H9 (cell line): Measurements from ENCODE around the gene ILF3. TPM values are rescaled to one million over a fixed set of nuclear protein-coding genes. Genes with fewer than 3 reads are reported as not detected.

Experiments
- DNase-seq: peaks from one replicate; pipeline ENCODE4 v3.0.0-alpha.2; 2017
- H2AFZ ChIP-seq: one replicate; pipeline ENCODE4 v1.6.1; 2013; ENCODE audit warnings: mild to moderate bottlenecking, low read length, control low read depth, moderate library complexity
- H2AK5ac ChIP-seq: 2 replicates; pipeline ENCODE4 v1.6.1; 2013; ENCODE audit warnings: low read length, control low read depth, mixed read lengths; ENCODE audit not compliant: insufficient read length
- H2BK120ac ChIP-seq: one replicate; pipeline ENCODE4 v1.6.1; 2013; ENCODE audit warnings: low read depth, mild to moderate bottlenecking, low read length, control low read depth, inconsistent platforms; ENCODE audit not compliant: poor library complexity, severe bottlenecking
- H2BK12ac ChIP-seq: 2 replicates; pipeline ENCODE4 v1.6.1; 2013; ENCODE audit warnings: low read length, control low read depth, mixed read lengths, low read depth; ENCODE audit not compliant: insufficient read length
- H2BK15ac ChIP-seq: 2 replicates; pipeline ENCODE4 v1.6.1; 2013; ENCODE audit warnings: low read depth, low read length, control low read depth
- H2BK20ac ChIP-seq: one replicate; pipeline ENCODE4 v1.6.1; 2013; ENCODE audit warnings: low read depth, mild to moderate bottlenecking, low read length, control low read depth, inconsistent platforms; ENCODE audit not compliant: poor library complexity, severe bottlenecking
- H2BK5ac ChIP-seq: 2 replicates; pipeline ENCODE4 v1.6.1; 2013; ENCODE audit warnings: low read length, control low read depth, mixed read lengths; ENCODE audit not compliant: insufficient read length
- H3K14ac ChIP-seq: 2 replicates; pipeline ENCODE4 v1.6.1; 2013; ENCODE audit warnings: low read length, control low read depth; ENCODE audit not compliant: insufficient read depth
- H3K18ac ChIP-seq: 2 replicates; pipeline ENCODE4 v1.6.1; 2013; ENCODE audit warnings: low read depth, mild to moderate bottlenecking, mixed read lengths, low read length, control low read depth; ENCODE audit not compliant: insufficient read length
- H3K23ac ChIP-seq: 2 replicates; pipeline ENCODE4 v1.6.1; 2013; ENCODE audit warnings: low read length, control low read depth, mixed read lengths, low read depth; ENCODE audit not compliant: insufficient read length
- H3K23me2 ChIP-seq: 2 replicates; pipeline ENCODE4 v1.6.1; 2013; ENCODE audit warnings: low read depth, mild to moderate bottlenecking, mixed read lengths, low read length, control low read depth; ENCODE audit not compliant: insufficient read length, poor library complexity, severe bottlenecking
- H3K27ac ChIP-seq: 2 replicates; pipeline ENCODE4 v1.5.1; 2013; ENCODE audit warnings: low read length, control low read depth, mixed read lengths, low read depth; ENCODE audit not compliant: insufficient read length
- H3K27me3 ChIP-seq: 2 replicates; pipeline ENCODE4 v1.6.1; 2013; ENCODE audit warnings: low read length, control low read depth, inconsistent platforms; ENCODE audit not compliant: insufficient read depth
- H3K4ac ChIP-seq: 2 replicates; pipeline ENCODE4 v1.6.1; 2013; ENCODE audit warnings: low read depth, mild to moderate bottlenecking, control low read depth, inconsistent platforms, low read length, moderate library complexity
- H3K4me1 ChIP-seq: 2 replicates; pipeline ENCODE4 v1.6.1; 2013; ENCODE audit warnings: low read length, control low read depth, inconsistent platforms; ENCODE audit not compliant: insufficient read depth
- H3K4me2 ChIP-seq: 2 replicates; pipeline ENCODE4 v1.6.1; 2013; ENCODE audit warnings: low read length, control low read depth, mixed read lengths; ENCODE audit not compliant: insufficient read length, insufficient read depth
- H3K56ac ChIP-seq: 2 replicates; pipeline ENCODE4 v1.6.1; 2013; ENCODE audit warnings: low read depth, mild to moderate bottlenecking, mixed read lengths, low read length, control low read depth; ENCODE audit not compliant: insufficient read length
- H3K79me1 ChIP-seq: 2 replicates; pipeline ENCODE4 v1.6.1; 2013; ENCODE audit warnings: low read depth, mild to moderate bottlenecking, moderate library complexity, low read length, control low read depth, inconsistent platforms; ENCODE audit not compliant: insufficient read depth, poor library complexity, severe bottlenecking
- H3K79me2 ChIP-seq: 2 replicates; pipeline ENCODE4 v1.6.1; 2013; ENCODE audit warnings: low read length, control low read depth, inconsistent platforms; ENCODE audit not compliant: insufficient read depth
- H3K9ac ChIP-seq: 2 replicates; pipeline ENCODE4 v1.6.1; 2013; ENCODE audit warnings: low read length, control low read depth, mixed read lengths; ENCODE audit not compliant: insufficient read length; ENCODE audit errors: extremely low read depth
- H3K9me3 ChIP-seq: one replicate; pipeline ENCODE4 v1.6.1; 2013; ENCODE audit warnings: low read depth, low read length, inconsistent platforms; ENCODE audit not compliant: control insufficient read depth
- H3T11ph ChIP-seq: one replicate; pipeline ENCODE4 v1.6.1; 2013; ENCODE audit warnings: mild to moderate bottlenecking, low read length, control low read depth, inconsistent platforms
- H4K20me1 ChIP-seq: one replicate; pipeline ENCODE4 v1.6.1; 2013; ENCODE audit not compliant: control insufficient read depth, insufficient read length, insufficient read depth
- H4K5ac ChIP-seq: 2 replicates; pipeline ENCODE4 v1.6.1; 2013; ENCODE audit warnings: low read depth, mild to moderate bottlenecking, mixed read lengths, low read length, control low read depth; ENCODE audit not compliant: insufficient read length
- H4K8ac ChIP-seq: replicated peaks from 2 replicates; pipeline ENCODE4 v1.6.1; 2013; ENCODE audit warnings: low read length, control low read depth, mixed read lengths, low read depth; ENCODE audit not compliant: insufficient read length
- H4K91ac ChIP-seq: 2 replicates; pipeline ENCODE4 v1.6.1; 2013; ENCODE audit warnings: low read depth, mild to moderate bottlenecking, moderate library complexity, mixed read lengths, low read length, control low read depth; ENCODE audit not compliant: insufficient read length
- H3K27ac Mint-ChIP-seq, 3 experiments: 2 replicates in 2 of 3; 3 replicates in 1 of 3; pipeline ENCODE4 v1.8.0; 2020 to 2021; ENCODE audit warnings: mixed read lengths in 3 of 3, mild to moderate bottlenecking in 1 of 3, moderate library complexity in 1 of 3
- H3K27me3 Mint-ChIP-seq: 2 replicates; pipeline ENCODE4 v1.8.0; 2021; ENCODE audit warnings: low read depth, mild to moderate bottlenecking, moderate library complexity, mixed read lengths
- H3K36me3 Mint-ChIP-seq, 3 experiments: 2 replicates in 2 of 3; 3 replicates in 1 of 3; pipeline ENCODE4 v1.8.0; 2020 to 2021; ENCODE audit warnings: low read depth in 3 of 3, mixed read lengths in 3 of 3; ENCODE audit not compliant: insufficient read depth in 1 of 3
- H3K4me1 Mint-ChIP-seq, 2 experiments: 2 replicates each; pipeline ENCODE4 v1.8.0; 2020; ENCODE audit warnings: mixed read lengths in 2 of 2
- H3K4me3 Mint-ChIP-seq, 2 experiments: 2 replicates in 1 of 2; 3 replicates in 1 of 2; pipeline ENCODE4 v1.8.0; 2020 to 2021; ENCODE audit warnings: mild to moderate bottlenecking in 2 of 2, mixed read lengths in 2 of 2, moderate library complexity in 1 of 2
- H3K9me3 Mint-ChIP-seq, 2 experiments: 2 replicates in 1 of 2; 3 replicates in 1 of 2; pipeline ENCODE4 v1.8.0; 2020; ENCODE audit warnings: mild to moderate bottlenecking in 2 of 2, mixed read lengths in 2 of 2, moderate library complexity in 1 of 2
- WGBS: extraction: QIAGEN DNeasy Blood & Tissue Kit; methylation state at CpG from one replicate; pipeline ENCODE4 v1.1.7; 2013; ENCODE audit warnings: missing lambda C conversion rate, low lambda C conversion rate, mixed read lengths; ENCODE audit not compliant: insufficient read length; ENCODE audit errors: extremely low coverage; 5-methylcytosine and 5-hydroxymethylcytosine counted together
- total RNA-seq: library from RNA; stranded (reverse); gene quantifications from 2 replicates; pipeline ENCODE4 v1.2.1, GENCODE V29; 2021
- TF ChIP-seq, protein P1 (sequence below): fragments of 200-600 bp; sonication (generic); conservative IDR thresholded peaks from 3 replicates; pipeline ENCODE4 v1.8.0; 2021; ENCODE audit warnings: antibody characterized with exemption, mild to moderate bottlenecking

The ILF3 gene
- total RNA-seq, 1 experiment from 2014 or later: 841 TPM

DNA sequence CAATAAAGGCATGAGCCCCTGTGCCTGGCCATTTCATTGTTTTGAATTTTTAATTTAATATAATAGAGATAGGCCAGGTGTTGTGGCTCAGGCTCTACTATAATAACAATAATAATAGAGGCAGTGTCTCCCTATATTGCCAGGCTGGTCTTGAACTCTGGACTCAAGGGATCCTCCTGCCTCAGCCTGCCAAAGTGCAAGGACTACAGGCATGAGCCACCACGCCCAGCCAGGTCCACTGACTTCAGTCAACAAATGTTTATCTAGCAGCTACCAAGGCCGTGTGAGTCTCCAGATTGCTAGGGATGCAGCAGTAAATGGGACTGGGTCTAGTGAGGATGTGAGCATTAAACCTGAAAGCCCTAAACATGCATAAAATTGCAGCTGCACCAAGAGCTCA, 13.8 kb upstream of the ILF3 start:
- Histone ChIP-seq H2BK120ac (no peak overlapping the region), H4K5ac (no peak overlapping the region), H3K23ac (no peak overlapping the region), H2BK20ac (no peak overlapping the region), H3K4me2 (no peak overlapping the region), H3K9ac (no peak overlapping the region), H4K91ac (no peak overlapping the region), H3K79me2 (no peaks in the 10 kb centered on the region), H4K8ac (no peak overlapping the region), H3T11ph (no peak overlapping the region), H3K4ac (no peak overlapping the region), H2AK5ac (no peak overlapping the region), H4K20me1 (no peaks in the 10 kb centered on the region), H3K56ac (no peak overlapping the region), H2BK12ac (no peak overlapping the region), H3K9me3 (no peaks in the 10 kb centered on the region), H2BK5ac (no peak overlapping the region), H3K4me1 (peaks cover 3% of the 10 kb centered on the region; the same call in 1 of the 2 replicates), H3K27me3 (no peaks in the 10 kb centered on the region), H3K79me1 (no peaks in the 10 kb centered on the region), H3K23me2 (no peaks in the 10 kb centered on the region), H3K14ac (no peak overlapping the region), H2BK15ac (no peak overlapping the region), H3K18ac (no peak overlapping the region), H2AFZ (no peak overlapping the region), H3K27ac (no peak overlapping the region)
- Mint-ChIP-seq H3K27ac (no peak overlapping the region), H3K4me3 (no peak overlapping the region), H3K9me3 (no peaks in the 10 kb centered on the region), H3K4me1 (peaks cover 34 to 41% of the 10 kb centered on the region in 2 experiments), H3K36me3 (peaks cover 37 to 81% (median 70%) of the 10 kb centered on the region in 3 experiments; a peak in 6 of 7 replicates), H3K27me3 (no peaks in the 10 kb centered on the region)
- WGBS: no CpG with 5 or more reads among the region's 2 CpGs
- TF ChIP-seq, protein P1, sequence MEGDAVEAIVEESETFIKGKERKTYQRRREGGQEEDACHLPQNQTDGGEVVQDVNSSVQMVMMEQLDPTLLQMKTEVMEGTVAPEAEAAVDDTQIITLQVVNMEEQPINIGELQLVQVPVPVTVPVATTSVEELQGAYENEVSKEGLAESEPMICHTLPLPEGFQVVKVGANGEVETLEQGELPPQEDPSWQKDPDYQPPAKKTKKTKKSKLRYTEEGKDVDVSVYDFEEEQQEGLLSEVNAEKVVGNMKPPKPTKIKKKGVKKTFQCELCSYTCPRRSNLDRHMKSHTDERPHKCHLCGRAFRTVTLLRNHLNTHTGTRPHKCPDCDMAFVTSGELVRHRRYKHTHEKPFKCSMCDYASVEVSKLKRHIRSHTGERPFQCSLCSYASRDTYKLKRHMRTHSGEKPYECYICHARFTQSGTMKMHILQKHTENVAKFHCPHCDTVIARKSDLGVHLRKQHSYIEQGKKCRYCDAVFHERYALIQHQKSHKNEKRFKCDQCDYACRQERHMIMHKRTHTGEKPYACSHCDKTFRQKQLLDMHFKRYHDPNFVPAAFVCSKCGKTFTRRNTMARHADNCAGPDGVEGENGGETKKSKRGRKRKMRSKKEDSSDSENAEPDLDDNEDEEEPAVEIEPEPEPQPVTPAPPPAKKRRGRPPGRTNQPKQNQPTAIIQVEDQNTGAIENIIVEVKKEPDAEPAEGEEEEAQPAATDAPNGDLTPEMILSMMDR: no peak
- no peak for DNase-seq
